ENCODE measurements around the gene RTRAF.

Gene RTRAF

GRCh38 chr14:51989293-51990234 lies at the start of gene RTRAF:
Gene RTRAF, plus strand, starts transcription at chr14:51989546. Its CDS starts 94 bp downstream, at chr14:51989640.
- DNase-seq, result peak; percentile 93

- DNase-seq, result no peak
Observed at GRCh38 chr14:51939755-51940301, 49.5 kb upstream of the RTRAF start.

- no peak for DNase-seq
Observed at GRCh38 chr14:51942971-51943370, 46.4 kb upstream of the RTRAF start.

DNA sequence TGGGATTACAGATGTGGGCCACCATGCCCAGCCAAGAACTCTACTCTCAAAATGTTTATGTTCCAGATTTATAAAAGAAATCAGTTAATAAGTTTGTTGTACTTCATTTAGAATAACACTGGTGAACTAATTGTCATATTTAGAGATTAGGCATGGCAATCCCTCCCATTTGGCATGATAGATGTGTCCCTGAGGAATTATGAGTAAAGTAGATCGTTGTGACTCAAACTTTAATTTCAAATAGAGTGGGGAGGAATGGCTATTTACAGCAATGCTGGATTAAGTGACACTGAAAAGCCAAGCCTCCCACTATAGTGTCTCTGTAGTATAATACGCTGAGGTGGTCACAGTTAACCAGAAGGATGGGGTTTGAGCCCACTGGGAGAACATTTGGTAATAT lies 39.3 kb upstream of the RTRAF start:
- DNase-seq, result no peak

DNA sequence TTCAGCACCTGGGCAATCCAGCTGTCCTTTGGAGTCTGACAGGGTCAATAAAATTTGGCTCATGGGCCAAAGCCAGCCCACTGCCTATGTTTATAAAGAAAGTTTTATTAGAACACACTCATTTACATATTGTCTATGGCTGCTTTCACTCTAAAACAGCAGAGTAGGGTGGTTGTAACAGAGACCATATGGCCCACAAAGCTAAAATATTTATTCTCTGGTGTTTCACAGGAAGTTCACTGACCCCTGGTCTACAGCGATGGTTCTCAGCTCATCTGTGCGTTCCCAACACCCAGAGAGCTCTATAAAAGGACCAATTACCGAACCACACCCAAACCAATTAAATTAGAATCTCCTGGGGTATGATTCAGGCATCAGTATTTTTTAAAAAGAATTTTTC lies 37.7 kb upstream of the RTRAF start:
- DNase-seq, result no peak

DNA sequence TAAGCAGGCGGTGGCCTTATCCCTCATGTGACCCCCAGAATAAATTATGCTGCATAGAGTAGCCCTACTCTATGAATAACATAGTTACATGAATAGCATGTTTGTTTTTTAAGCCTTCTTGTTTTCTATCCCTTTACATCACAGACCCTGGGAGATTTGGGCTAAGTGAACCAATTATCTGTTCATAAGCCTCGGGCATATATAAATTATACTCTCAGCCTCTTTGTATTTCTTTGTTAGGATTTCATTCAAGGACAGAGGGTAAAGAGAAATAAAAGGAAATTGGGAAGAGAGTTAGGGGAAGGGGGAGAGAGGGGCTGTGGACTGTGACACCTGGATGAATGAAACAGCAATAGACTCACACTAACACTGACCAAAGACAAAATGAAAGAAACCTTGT lies 35.3 kb upstream of the RTRAF start:
- no peak for DNase-seq

GRCh38 chr14:51954657-51955056 lies 34.7 kb upstream of the RTRAF start:
- no peak for DNase-seq

DNA sequence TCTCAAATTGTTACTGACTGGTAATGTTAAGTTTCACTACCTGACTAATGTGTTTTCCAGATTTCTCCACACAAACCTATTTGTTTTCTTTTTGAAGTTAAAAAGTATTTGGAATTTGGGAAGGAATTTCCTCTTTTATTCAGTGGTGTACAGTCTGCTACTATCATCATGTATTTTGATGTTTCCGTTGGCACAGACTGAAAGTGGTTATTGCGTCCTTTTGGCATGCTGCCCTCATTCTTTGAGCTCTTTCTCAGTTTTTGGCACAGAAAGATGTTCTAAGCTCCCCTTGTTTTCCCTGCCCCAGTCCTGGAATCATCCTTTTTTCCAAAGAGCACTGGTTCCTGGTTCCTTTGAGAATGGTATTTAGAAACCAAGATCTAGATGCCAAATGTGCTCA lies 31.4 kb upstream of the RTRAF start:
- DNase-seq, result no peak

DNA sequence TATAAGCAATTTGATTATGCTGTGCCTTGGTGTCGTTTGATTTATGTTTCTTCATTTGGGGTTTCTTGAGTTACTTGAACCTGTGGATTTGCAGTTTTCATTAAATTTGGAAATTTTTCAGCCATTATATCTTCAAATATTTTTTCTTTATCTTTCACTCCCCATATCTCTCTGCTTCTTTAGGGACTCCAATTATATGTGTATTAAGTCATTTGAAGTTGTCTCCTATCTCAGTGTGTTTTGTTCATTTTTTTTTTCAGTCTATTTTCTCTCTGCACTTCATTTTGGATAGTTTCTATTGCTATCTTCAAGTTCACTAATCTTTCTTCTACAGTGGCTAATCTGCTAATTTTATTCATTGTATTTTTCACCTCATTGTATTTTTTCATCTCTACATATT lies 29.4 kb upstream of the RTRAF start:
- no peak for DNase-seq

DNA sequence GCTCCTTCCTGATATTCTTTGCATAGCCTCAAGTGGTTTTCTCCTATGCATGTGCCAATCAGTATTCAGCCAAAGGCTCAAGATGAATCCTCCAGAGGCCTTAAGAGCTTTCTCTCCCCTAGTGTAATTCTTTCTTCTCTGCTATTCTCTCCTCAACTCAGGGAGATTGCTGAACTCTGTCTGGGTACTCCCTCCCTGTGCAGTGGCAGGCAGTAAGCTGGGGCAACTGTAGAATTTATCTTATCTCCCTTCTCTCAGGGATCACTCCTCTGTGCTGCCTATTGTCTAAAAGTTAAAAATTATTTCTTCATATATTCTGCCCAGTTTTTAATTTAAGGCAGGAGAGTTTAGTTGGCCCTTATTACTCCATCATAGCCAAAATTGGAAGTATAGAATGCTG lies 28.5 kb upstream of the RTRAF start:
- DNase-seq, result no peak

DNA sequence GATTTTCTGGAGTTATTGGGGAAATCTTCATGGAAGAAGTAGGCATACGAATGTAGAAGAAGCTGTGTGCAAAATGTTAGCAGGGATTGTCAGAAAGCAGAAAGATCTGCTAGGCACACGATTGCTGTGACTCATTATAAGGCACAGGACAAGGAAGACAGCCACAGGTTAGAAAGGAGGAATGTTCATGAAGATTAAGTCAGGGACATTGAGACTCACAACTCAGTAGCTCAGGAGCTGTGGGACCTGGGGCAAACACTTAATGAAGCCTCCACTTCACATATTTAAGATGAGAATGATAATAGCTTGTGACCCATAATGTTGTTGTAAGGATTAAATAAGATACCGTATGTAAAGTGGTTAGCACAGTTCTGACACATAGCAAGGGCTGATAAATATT lies 26.6 kb upstream of the RTRAF start:
- DNase-seq, result no peak

- DNase-seq, result no peak
Observed at GRCh38 chr14:51963286-51963685, 26.1 kb upstream of the RTRAF start.

- DNase-seq, result no peak
Observed at GRCh38 chr14:51967521-51967920, 21.8 kb upstream of the RTRAF start.

DNA sequence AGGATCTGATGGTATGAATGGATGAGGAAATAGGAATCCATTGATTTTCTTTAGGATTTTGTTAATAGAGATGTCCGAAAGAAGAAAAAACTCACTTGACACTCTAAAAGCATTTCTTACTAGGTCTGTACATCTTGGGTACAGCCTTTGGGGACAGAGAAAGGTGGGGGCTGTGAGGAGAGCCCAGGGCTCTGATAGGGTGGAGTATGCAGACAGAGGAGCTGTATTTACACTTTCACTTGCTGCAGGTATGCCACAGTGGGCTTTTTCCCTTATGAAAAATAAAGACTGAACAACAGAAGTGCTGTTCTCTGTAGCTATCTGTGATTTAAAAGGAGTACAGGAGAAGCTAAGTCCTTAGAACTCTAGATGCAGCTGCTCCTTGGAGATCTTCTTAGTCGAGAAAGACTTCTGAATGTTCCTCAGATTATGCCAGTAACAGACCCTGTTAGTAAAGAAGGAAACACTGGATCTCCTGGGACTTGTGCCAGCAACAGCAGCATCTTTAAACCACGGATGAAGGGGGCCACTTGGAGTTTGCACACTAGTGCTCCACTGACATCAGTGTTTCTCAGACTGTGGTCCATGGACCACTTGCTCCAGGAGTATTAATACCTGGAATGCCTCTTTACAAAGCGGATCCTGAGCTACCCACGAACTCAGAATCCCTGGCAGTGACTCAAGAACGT lies 19.4 kb upstream of the RTRAF start:
- no peak for DNase-seq

- DNase-seq, result no peak
Observed at GRCh38 chr14:51972566-51972965, 16.8 kb upstream of the RTRAF start.

- DNase-seq, result no peak
Observed at GRCh38 chr14:51977075-51977474, 12.3 kb upstream of the RTRAF start.

GRCh38 chr14:51978681-51979085 lies 10.7 kb upstream of the RTRAF start:
- DNase-seq, result no peak

DNA sequence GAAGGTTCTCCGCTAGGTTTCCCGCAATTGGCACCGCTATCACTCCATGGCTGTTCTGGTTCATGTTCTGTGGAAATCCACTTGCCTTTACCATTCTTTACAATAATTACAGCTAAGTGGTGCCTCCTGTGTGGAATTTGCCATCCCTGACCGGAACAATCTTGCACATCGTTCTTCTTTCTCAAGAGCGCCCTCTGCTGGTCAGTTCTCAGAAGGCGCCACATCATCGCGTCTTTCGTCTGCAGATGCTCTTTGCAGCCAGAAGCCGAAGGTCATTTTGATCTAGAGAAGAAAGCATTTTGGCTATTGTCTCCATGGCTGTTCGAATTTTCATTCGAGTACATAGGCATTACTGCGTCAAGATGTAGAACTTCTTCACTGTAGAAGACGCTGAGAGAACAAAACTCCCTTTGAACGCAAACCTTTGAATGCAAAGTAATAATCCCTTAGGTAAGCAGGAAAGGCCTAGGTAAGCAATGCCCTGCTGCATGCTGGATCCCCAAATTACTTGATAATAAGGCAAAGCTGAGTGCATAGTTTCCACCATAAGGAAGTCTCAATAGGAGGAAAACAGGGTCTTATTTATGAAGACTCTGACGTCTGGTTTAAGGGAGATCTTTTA lies 10.1 kb upstream of the RTRAF start:
- peak; percentile 88 for DNase-seq

GRCh38 chr14:51981218-51981854 lies 8.0 kb upstream of the RTRAF start:
- no peak for DNase-seq

DNA sequence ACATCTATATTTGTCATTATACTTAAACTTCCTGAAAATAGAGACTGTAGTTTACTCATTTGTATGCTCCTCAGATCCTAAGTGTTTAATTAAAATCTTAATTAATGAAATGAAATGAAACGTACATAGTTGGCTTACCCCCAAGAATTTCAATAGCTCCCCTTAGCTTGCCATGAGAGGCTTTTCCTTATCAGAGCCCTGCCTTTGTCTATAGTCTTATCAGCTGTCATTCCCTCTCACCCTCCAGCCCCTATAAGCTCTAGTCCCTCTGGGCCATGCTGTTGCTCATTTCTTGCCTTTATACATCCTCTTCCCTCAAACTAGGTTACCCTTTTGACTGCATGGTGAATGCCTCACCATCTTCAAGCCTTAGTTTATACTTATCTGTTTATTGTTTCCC lies 1.1 kb upstream of the RTRAF start:
- no peak for DNase-seq

DNA sequence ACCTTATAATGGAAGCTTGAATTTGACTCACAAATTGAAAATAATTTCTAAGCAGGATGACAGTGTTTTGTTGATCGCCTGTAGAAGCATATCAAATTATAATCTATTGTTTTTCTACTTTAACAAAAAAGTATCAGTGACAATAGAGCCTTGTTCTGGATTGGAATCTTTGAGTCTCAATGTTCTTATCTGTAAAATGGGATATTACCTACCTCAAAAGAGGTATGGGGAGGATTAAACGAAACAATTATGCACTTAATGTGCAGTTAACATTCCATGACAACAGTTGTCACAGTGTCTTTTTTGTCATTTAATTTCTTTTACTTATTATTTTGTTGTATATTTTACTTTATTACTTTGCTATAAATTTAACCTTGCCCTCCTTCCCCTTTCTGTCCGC lies 1.1 kb downstream of the RTRAF start:
- no peak for DNase-seq

GRCh38 chr14:51993285-51993920 lies 4.1 kb downstream of the RTRAF start:
- DNase-seq, result no peak

All from midbrain (tissue), 1 donor.